GM23338 (cell line): ENCODE data around the gene NAA25. TPM values are rescaled to one million over a fixed set of nuclear protein-coding genes. Genes with fewer than 3 reads are reported as not detected.
A peak's percentile ranks its signal among the peaks of the same experiment; 100 is the strongest.

Experiments used
- ATAC-seq: fragments of 200-7000 bp; cut with Tn5 transposase; 3 replicates; pipeline ENCODE4 v1.9.1; 2020
- DNase-seq: peaks from one replicate; pipeline ENCODE4 v3.0.0-alpha.2; 2015; ENCODE audit warnings: low spot score
- H2AFZ ChIP-seq: fragments of 200-600 bp; sonication (generic); 2 replicates; pipeline ENCODE4 v1.8.0; 2016; ENCODE audit warnings: antibody characterized with exemption, mild to moderate bottlenecking, moderate library complexity
- H3F3A ChIP-seq: fragments of 200-600 bp; sonication (generic); replicated peaks from 2 replicates; pipeline ENCODE4 v1.8.0; 2017; ENCODE audit warnings: antibody characterized with exemption, mixed run types, low read depth
- H3K27ac ChIP-seq: fragments of 200-600 bp; sonication (generic); 2 replicates; pipeline ENCODE4 v1.6.1; 2016; ENCODE audit warnings: low read depth
- H3K27me3 ChIP-seq: fragments of 200-600 bp; sonication (generic); 2 replicates; pipeline ENCODE4 v1.8.0; 2016; ENCODE audit warnings: mild to moderate bottlenecking, mixed run types, moderate library complexity; ENCODE audit not compliant: insufficient read depth
- H3K36me3 ChIP-seq: fragments of 200-600 bp; sonication (generic); 2 replicates; pipeline ENCODE4 v1.8.0; 2016; ENCODE audit warnings: mild to moderate bottlenecking; ENCODE audit not compliant: insufficient read depth
- H3K4me1 ChIP-seq: fragments of 200-600 bp; sonication (generic); 2 replicates; pipeline ENCODE4 v1.8.0; 2016; ENCODE audit warnings: mild to moderate bottlenecking, moderate library complexity; ENCODE audit not compliant: insufficient read depth
- H3K4me2 ChIP-seq: fragments of 200-600 bp; sonication (generic); 2 replicates; pipeline ENCODE4 v1.7.1; 2017; ENCODE audit warnings: mixed run types
- H3K4me3 ChIP-seq: fragments of 200-600 bp; sonication (generic); 2 replicates; pipeline ENCODE4 v1.6.1; 2016; ENCODE audit warnings: mixed run types
- H3K79me2 ChIP-seq: fragments of 200-600 bp; sonication (generic); replicated peaks from 2 replicates; pipeline ENCODE4 v1.8.0; 2017; ENCODE audit warnings: mild to moderate bottlenecking; ENCODE audit not compliant: insufficient read depth
- H3K9me2 ChIP-seq: fragments of 200-600 bp; sonication (generic); 2 replicates; pipeline ENCODE4 v1.8.0; 2017; ENCODE audit not compliant: insufficient read depth
- H4K20me1 ChIP-seq: fragments of 200-600 bp; sonication (generic); replicated peaks from 2 replicates; pipeline ENCODE4 v1.8.0; 2017; ENCODE audit warnings: mild to moderate bottlenecking; ENCODE audit not compliant: insufficient read depth
- H3K27ac Mint-ChIP-seq: 2 replicates; pipeline ENCODE4 v1.8.0; 2020; ENCODE audit warnings: inconsistent platforms, mild to moderate bottlenecking, moderate library complexity, mixed read lengths
- H3K27me3 Mint-ChIP-seq: 3 replicates; pipeline ENCODE4 v1.8.0; 2022; ENCODE audit warnings: low read depth, mild to moderate bottlenecking, moderate library complexity, mixed read lengths, inconsistent platforms; ENCODE audit not compliant: insufficient read depth, poor library complexity
- H3K36me3 Mint-ChIP-seq: 3 replicates; pipeline ENCODE4 v1.8.0; 2021; ENCODE audit warnings: low read depth, mild to moderate bottlenecking, inconsistent platforms, moderate library complexity, mixed read lengths
- H3K4me1 Mint-ChIP-seq: 3 replicates; pipeline ENCODE4 v1.8.0; 2020; ENCODE audit warnings: mild to moderate bottlenecking, inconsistent platforms, mixed read lengths
- H3K4me3 Mint-ChIP-seq: 3 replicates; pipeline ENCODE4 v1.8.0; 2021; ENCODE audit warnings: moderate library complexity, mild to moderate bottlenecking, inconsistent platforms, mixed read lengths
- H3K9me3 Mint-ChIP-seq: 3 replicates; pipeline ENCODE4 v1.8.0; 2020; ENCODE audit warnings: moderate library complexity, mild to moderate bottlenecking, inconsistent platforms, mixed read lengths
- CREB1 ChIP-seq: fragments of 250-450 bp; sonication (Bioruptor Pico); IDR thresholded peaks from 2 replicates; pipeline ENCODE4 v1.5.0; 2020; ENCODE audit warnings: low read depth, mild to moderate bottlenecking, moderate library complexity
- EZH2 ChIP-seq: fragments of 200-600 bp; sonication (generic); IDR thresholded peaks from one replicate; pipeline ENCODE4 v1.8.0; 2017; ENCODE audit warnings: antibody characterized with exemption, mild to moderate bottlenecking, low read depth; ENCODE audit not compliant: unreplicated experiment
- EZH2phosphoT487 ChIP-seq: fragments of 200-600 bp; sonication (generic); IDR thresholded peaks from one replicate; pipeline ENCODE4 v1.8.1; 2018; ENCODE audit warnings: antibody characterized with exemption; ENCODE audit not compliant: unreplicated experiment
- JUNB ChIP-seq: IDR thresholded peaks from one replicate; pipeline ENCODE4 v1.6.1; 2016; ENCODE audit warnings: antibody characterized with exemption; ENCODE audit not compliant: unreplicated experiment
- NANOG ChIP-seq: IDR thresholded peaks from 2 replicates; pipeline ENCODE4 v1.6.1; 2016; ENCODE audit warnings: antibody characterized with exemption, borderline replicate concordance
- POLR2AphosphoS5 ChIP-seq: IDR thresholded peaks from 2 replicates; pipeline ENCODE4 v1.6.1; 2016; ENCODE audit warnings: antibody characterized with exemption, low read depth
- STAT1 ChIP-seq: IDR thresholded peaks from one replicate; pipeline ENCODE4 v1.6.1; 2016; ENCODE audit warnings: antibody characterized with exemption; ENCODE audit not compliant: unreplicated experiment
- ZNF331 ChIP-seq: fragments of 250-450 bp; sonication (Bioruptor Pico); IDR thresholded peaks from 2 replicates; pipeline ENCODE4 v1.5.0; 2020; ENCODE audit warnings: low read depth, mild to moderate bottlenecking, moderate library complexity
- long read RNA-seq: library from polyadenylated mRNA; unstranded; transcript quantifications from one replicate; pipeline ENCODE4 v2.0.0, GENCODE V29; 2020; ENCODE audit not compliant: unreplicated experiment
- polyA plus RNA-seq: library from polyadenylated mRNA; unstranded; fragments of >200 nt; fragmentation: Nextera tagmentation; extraction: Ambion mirVana; gene quantifications from 2 replicates; pipeline ENCODE4 v1.2.1, GENCODE V29; 2016
- total RNA-seq: library from RNA; depleted of rRNA; stranded (reverse); fragments of >200 nt; shearing (Covaris generic); gene quantifications from 2 replicates; pipeline ENCODE4 v1.2.3, GENCODE V29; 2014; rRNA removed
- TF ChIP-seq, protein P1 (sequence below), 2 experiments: fragments of 200-600 bp in 1 of 2; sonication (generic) in 1 of 2; conservative IDR thresholded peaks; 2 replicates each; pipeline versions ENCODE4 v1.5.1 to v1.6.1; 2016 to 2017; ENCODE audit warnings: antibody characterized with exemption in 2 of 2, low read depth in 2 of 2, mild to moderate bottlenecking in 2 of 2, moderate library complexity in 1 of 2

The NAA25 gene
- total RNA-seq (49.0 and 63.6 TPM in 2 replicates), polyA plus RNA-seq (55.1 and 58.9 TPM in 2 replicates)
- long read RNA-seq, partial matches to known transcripts: 32 of 36 reads
- long read RNA-seq, other reads (novel, unspliced or antisense): 4 of 36 reads

DNA sequence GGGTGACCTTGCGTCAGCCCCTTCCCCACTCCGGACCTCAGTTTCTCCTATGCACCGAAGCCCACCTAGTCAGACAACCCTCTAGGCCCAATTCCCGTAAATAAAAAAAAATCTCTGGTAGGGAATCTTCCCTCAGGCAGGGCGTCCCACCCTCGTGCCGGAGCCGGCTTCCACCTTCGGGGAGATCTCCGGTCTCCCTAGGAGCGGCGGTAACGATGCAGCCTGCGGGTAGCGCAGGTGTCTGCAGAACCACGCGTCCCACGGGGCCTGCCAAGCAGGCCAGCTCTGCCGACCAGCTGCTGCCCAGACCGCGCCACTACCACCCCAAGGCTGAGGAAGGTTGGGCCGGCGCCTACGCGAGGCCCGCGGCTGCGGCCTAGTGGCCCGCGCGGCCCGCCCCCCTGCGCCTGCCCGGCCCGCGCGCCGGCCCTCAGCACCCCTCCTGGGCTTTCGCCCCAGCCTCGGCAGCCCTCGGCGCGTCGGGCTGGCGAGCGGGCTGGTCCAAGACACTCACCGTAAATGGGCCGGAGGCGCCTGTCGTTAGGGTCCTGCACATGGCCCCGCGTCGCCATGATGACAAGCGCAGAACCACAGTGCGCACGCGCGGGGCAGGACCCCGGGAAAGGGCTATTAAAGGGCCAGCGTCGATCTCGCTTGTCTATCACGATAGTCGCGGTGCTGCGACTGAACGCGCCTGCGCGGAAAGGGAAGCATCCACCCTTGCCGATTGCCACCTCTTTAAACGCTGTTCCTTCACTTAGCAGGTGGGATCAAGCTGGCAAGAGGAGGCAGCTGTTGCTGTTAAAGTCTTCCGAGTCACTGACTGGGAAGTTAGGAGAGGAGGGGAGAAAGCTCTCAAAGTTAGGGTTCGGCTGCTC, at the start of gene NAA25:
NAA25 (minus strand) TSS at position 582 of the 878 bp plus-strand sequence; CDS start at position 572, 10 bp downstream.
- H3K27ac ChIP-seq: peak within 1 kb of the TSS; percentile 99
- Mint-ChIP-seq H3K27me3 (peaks cover 14% of the 10 kb centered on the region), H3K36me3 (peaks cover 18% of the 10 kb centered on the region), H3K4me1 (peaks cover 50% of the 10 kb centered on the region), H3K4me3 (peak within 1 kb of the TSS; percentile 99), H3K9me3 (no peaks in the 10 kb centered on the region), H3K27ac (peak within 1 kb of the TSS; percentile 99)
- TF ChIP-seq CREB1 (CRISPR knock-in tag) (peak; percentile 37; the same call in 1 of the 2 replicates), POLR2AphosphoS5 (peak; percentile 91), NANOG (no peak), ZNF331 (CRISPR knock-in tag) (no peak)
- H3K4me2 ChIP-seq: peak within 1 kb of the TSS; percentile 94
- DNase-seq: peak; percentile 98
- peaks cover 11% of the 10 kb centered on the region; the same call in 1 of the 2 replicates for H3F3A ChIP-seq
- peaks cover 39% of the 10 kb centered on the region for H4K20me1 ChIP-seq
- H3K9me2 ChIP-seq: no peaks in the 10 kb centered on the region
- ATAC-seq: peak; percentile 65
- no peaks in the 10 kb centered on the region for H3K27me3 ChIP-seq
- peak within 1 kb of the TSS; percentile 86 for H2AFZ ChIP-seq
- peaks cover 50% of the 10 kb centered on the region for H3K4me1 ChIP-seq
- H3K4me3 ChIP-seq: peak within 1 kb of the TSS; percentile 98
- H3K79me2 ChIP-seq: peaks cover 49% of the 10 kb centered on the region
- peaks cover 5% of the 10 kb centered on the region; the same call in 1 of the 2 replicates for H3K36me3 ChIP-seq

GRCh38 chr12:112153893-112154219, 45.3 kb upstream of the NAA25 start:
- no peaks in the 10 kb centered on the region for H3K4me1 ChIP-seq
- Mint-ChIP-seq H3K4me1 (no peaks in the 10 kb centered on the region), H3K4me3 (no peak overlapping the region), H3K36me3 (peaks cover 73% of the 10 kb centered on the region), H3K9me3 (peaks cover 31% of the 10 kb centered on the region), H3K27me3 (peaks cover 2% of the 10 kb centered on the region), H3K27ac (no peak overlapping the region)
- H3K4me3 ChIP-seq: no peak overlapping the region
- no peak for ATAC-seq
- no peak for DNase-seq
- no peaks in the 10 kb centered on the region for H4K20me1 ChIP-seq
- no peak overlapping the region for H3K27ac ChIP-seq
- peaks cover 38% of the 10 kb centered on the region for H3K36me3 ChIP-seq
- H3K79me2 ChIP-seq: no peaks in the 10 kb centered on the region
- no peak overlapping the region for H3K4me2 ChIP-seq
- H3K27me3 ChIP-seq: no peaks in the 10 kb centered on the region
- no peak for TF ChIP-seq POLR2AphosphoS5
- TF ChIP-seq, protein P1, sequence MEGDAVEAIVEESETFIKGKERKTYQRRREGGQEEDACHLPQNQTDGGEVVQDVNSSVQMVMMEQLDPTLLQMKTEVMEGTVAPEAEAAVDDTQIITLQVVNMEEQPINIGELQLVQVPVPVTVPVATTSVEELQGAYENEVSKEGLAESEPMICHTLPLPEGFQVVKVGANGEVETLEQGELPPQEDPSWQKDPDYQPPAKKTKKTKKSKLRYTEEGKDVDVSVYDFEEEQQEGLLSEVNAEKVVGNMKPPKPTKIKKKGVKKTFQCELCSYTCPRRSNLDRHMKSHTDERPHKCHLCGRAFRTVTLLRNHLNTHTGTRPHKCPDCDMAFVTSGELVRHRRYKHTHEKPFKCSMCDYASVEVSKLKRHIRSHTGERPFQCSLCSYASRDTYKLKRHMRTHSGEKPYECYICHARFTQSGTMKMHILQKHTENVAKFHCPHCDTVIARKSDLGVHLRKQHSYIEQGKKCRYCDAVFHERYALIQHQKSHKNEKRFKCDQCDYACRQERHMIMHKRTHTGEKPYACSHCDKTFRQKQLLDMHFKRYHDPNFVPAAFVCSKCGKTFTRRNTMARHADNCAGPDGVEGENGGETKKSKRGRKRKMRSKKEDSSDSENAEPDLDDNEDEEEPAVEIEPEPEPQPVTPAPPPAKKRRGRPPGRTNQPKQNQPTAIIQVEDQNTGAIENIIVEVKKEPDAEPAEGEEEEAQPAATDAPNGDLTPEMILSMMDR (conservative IDR thresholded peaks at IDR 0.05; ENCODE audit: low read depth in 2 of 2): no peak
- TF ChIP-seq JUNB: no peak
- no peak for TF ChIP-seq EZH2
- TF ChIP-seq STAT1: no peak
- TF ChIP-seq EZH2phosphoT487: no peak
- no peak for TF ChIP-seq ZNF331 (CRISPR knock-in tag)
- H3K9me2 ChIP-seq: no peaks in the 10 kb centered on the region
- no peaks in the 10 kb centered on the region for H3F3A ChIP-seq
- no peak overlapping the region for H2AFZ ChIP-seq
